HG03103 (cell line): ENCODE results near the gene ME3.

Experiments
- ATAC-seq: cut with Tn5 transposase; IDR thresholded peaks from one replicate; pipeline ENCODE4 v1.9.1; 2021; ENCODE audit warnings: low read depth; ENCODE audit not compliant: unreplicated experiment

Gene ME3

GRCh38 chr11:86693518-86693917 is 21.1 kb upstream of the ME3 start:
- no peak for ATAC-seq

DNA sequence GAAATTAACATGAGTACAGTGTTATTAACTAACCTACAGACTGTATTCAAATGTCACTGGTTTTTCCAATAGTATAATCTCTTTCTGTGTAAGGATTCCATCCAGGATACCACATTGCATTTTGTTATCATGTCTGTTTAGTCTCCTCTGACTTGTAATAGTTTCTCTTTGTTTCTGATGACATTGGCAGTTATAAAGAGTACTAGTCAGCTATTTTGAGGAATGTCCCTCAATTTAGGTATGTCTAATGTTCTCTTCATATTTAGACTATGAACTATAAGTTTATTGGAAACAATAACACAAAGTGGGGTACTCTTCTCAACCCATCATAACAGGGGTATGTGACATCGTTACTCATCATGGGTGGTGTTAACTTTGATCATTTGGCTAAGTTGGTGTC is 20.3 kb upstream of the ME3 start:
- no peak for ATAC-seq

DNA sequence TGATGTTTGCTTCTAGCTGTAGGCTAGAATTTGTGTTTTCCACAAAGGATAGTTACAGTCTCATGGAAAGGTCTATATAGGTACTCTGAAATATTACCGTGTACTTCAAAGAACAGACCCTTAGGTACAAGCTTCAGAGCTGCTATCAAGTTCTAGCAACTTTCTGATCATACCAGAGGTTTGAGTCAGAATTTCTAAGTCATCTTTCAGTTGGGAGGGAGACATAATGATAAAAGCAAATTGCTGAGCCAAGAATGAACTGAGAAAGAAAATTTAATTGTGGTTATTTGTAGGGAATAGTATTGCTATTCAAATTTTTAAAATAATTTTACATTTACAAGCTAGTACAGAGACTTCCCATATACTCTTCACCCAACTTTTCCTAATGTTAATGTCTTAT is 19.9 kb upstream of the ME3 start:
- no peak for ATAC-seq

- peak; percentile 90 for ATAC-seq
These were observed 16.2 kb upstream of the ME3 start for GRCh38 chr11:86688398-86689179.

DNA sequence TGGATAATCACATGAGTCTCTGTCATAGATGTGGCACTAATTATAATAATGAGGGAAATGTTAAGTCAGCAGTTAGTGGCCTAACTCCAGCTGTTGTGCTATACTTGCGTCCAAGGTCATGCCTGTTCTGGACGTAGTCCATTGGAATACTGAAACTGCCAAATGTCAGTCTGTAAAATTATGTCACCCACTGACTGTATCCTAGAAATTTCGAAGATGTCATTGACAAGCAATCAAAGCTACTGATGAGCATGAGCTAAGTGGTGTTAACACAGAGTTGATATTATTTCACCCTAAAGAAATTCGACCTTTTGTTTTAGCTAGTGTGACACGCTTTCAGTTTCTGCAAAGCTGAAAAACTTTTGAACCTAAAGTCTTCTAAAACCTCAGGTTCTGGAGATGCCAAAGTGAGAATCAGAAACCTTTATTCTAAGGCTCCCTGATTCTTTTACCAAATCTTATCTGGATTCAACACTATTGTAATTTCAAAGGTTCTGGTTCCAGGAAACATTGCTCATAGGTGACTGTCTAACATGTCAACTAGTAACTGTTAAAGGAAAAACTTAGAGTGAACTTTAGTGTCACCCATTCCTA is 14.9 kb upstream of the ME3 start:
- ATAC-seq = no peak

- ATAC-seq = no peak
These were observed 14.1 kb upstream of the ME3 start for GRCh38 chr11:86686531-86686930.

DNA sequence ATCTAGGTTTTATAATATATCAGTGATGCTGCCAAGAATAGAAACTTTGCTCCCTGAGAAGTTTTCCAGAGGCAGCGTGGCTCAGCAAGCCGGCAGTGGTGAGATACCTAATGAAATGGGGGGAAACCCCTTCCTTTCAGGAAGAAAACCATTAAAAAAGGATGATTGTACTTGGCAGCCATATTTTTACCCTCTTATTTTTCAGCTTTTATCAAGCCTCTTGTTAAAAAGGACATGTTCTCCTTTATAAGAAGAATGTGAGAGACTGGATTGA is 9.0 kb upstream of the ME3 start:
- ATAC-seq = no peak

- ATAC-seq = no peak
These were observed 8.5 kb upstream of the ME3 start for GRCh38 chr11:86680716-86681482.

DNA sequence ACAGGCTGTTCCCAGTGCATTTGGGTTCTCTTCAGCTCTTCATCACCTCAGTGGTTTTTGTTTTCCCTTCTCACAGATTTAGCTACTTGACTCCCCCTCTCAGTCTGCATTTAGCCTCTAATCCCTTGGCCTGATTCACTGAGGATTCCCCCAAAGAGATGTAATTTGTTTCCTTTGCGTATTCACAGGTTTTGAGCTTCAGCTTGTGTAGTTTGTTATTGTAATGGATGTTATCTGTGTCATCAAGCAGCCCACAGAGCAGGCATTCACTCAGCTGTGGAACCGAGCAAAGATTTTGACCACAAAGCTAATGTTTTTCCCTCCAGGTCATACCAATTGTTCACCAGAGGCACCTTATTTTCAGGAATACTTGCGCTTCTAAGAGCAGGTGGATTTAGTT is 6.4 kb upstream of the ME3 start:
- no peak for ATAC-seq

GRCh38 chr11:86678296-86678695 is 5.9 kb upstream of the ME3 start:
- ATAC-seq = no peak

DNA sequence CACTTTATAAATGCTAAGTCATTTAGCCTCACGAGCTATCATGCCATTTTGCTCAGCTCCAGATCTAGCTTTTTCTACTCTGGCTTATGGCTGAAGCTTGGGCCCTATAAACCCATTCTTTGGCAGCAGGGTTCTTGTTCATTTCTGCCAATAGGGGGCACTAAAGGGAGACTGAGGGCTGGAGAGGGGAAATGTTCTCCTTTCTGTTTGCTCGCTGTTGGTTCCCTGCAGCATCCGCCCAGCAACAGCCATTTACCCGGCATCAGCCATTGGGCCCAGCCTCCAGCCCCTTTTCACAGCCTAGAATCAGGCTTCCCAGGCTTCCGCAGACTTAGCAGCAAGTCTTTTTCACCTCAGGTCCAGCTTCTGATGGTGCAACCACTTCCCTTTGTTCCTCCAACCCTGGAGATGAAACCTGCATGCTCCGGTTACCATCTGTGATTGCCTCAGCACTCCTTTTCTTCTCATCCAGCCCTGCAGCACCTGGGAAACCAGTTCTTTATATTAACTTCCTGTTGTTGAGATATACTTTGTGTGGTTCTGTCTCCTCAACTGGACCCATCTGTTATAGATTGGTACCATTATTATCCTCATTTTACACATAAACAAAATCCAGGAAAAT is 4.2 kb upstream of the ME3 start:
- ATAC-seq = no peak

- no peak for ATAC-seq
These were observed 3.6 kb upstream of the ME3 start for GRCh38 chr11:86676010-86676409.

- ATAC-seq = no peak
These were observed 2.6 kb upstream of the ME3 start for GRCh38 chr11:86675017-86675416.

- no peak for ATAC-seq
These were observed 1.7 kb upstream of the ME3 start for GRCh38 chr11:86673872-86674750.

GRCh38 chr11:86673055-86673843 is 833 bp upstream of the ME3 start:
- ATAC-seq = no peak

- ATAC-seq = peak; percentile 24
These were observed 847 bp downstream of the ME3 start for GRCh38 chr11:86671531-86672006.

DNA sequence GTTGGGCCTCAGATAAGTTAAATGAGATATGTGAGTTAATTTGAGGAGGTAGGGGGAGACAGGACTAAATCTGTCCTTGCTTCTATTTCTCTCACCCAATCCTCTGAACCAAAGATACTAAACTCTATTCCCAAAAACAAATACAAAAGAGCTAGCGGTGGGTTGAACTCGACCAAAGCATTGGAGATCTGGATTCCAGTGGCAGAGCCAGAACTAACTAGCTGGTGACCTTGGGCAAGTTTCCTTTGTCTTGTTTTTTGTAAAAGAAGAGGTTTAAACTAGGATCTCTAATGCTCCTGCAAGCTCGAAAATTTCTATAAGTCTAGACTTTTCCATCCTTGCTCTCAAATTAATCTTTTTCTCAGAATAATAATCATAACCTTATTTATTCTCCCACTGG is 1.5 kb downstream of the ME3 start:
- no peak for ATAC-seq

GRCh38 chr11:86670181-86670580 is 2.2 kb downstream of the ME3 start:
- no peak for ATAC-seq

GRCh38 chr11:86669424-86669823 is 3.0 kb downstream of the ME3 start:
- no peak for ATAC-seq

- no peak for ATAC-seq
These were observed 3.5 kb downstream of the ME3 start for GRCh38 chr11:86668929-86669328.
